Neural progenitor cell (in vitro differentiated cells): Measurements from ENCODE around the gene R3HDM1.

Experiments used
- EZH2 ChIP-seq: fragments of 200-600 bp; sonication (generic); IDR thresholded peaks from 2 replicates; pipeline ENCODE4 v1.6.1; 2017; ENCODE audit warnings: antibody characterized with exemption, mild to moderate bottlenecking, moderate library complexity
- TF ChIP-seq, protein P1 (sequence below): fragments of 200-600 bp; sonication (generic); IDR thresholded peaks from 2 replicates; pipeline ENCODE4 v1.5.1; 2017; ENCODE audit warnings: antibody characterized with exemption, mild to moderate bottlenecking

DNA sequence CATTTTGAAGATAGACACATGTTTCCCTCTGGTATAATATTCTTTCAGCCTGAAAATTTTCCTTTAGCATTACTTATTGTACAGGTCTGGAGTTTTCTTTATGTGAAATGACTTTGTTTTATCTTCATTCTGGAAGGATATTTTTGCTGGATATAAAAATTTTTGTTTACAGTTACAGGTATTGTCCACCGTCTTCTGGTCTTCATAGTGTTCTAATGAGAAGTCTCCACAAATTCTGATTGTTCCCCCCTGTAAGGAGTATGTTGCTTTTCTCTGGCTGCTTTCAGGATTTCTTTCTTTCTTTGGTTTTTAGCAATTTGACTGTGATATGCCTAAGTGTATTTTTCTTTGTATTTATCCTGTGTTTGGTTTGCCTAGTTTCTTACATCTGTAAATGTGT is 225.4 kb downstream of the R3HDM1 start:
- TF ChIP-seq, protein P1, sequence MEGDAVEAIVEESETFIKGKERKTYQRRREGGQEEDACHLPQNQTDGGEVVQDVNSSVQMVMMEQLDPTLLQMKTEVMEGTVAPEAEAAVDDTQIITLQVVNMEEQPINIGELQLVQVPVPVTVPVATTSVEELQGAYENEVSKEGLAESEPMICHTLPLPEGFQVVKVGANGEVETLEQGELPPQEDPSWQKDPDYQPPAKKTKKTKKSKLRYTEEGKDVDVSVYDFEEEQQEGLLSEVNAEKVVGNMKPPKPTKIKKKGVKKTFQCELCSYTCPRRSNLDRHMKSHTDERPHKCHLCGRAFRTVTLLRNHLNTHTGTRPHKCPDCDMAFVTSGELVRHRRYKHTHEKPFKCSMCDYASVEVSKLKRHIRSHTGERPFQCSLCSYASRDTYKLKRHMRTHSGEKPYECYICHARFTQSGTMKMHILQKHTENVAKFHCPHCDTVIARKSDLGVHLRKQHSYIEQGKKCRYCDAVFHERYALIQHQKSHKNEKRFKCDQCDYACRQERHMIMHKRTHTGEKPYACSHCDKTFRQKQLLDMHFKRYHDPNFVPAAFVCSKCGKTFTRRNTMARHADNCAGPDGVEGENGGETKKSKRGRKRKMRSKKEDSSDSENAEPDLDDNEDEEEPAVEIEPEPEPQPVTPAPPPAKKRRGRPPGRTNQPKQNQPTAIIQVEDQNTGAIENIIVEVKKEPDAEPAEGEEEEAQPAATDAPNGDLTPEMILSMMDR, result no peak
- TF ChIP-seq EZH2, result no peak
